Islet of Langerhans (tissue), 1 donor: ENCODE data around the gene ZKSCAN3.
"Not testable (repeated sequence)": the region's sequence is repeated elsewhere in the genome, so short reads cannot be mapped to it uniquely, and the experiment has no call there.

ENCODE experiments used
- FAIRE-seq: peaks from one replicate; lab custom pipeline; 2011; peaks lifted over from hg19 to GRCh38; lab: Jason Lieb, UNC

Gene ZKSCAN3

DNA sequence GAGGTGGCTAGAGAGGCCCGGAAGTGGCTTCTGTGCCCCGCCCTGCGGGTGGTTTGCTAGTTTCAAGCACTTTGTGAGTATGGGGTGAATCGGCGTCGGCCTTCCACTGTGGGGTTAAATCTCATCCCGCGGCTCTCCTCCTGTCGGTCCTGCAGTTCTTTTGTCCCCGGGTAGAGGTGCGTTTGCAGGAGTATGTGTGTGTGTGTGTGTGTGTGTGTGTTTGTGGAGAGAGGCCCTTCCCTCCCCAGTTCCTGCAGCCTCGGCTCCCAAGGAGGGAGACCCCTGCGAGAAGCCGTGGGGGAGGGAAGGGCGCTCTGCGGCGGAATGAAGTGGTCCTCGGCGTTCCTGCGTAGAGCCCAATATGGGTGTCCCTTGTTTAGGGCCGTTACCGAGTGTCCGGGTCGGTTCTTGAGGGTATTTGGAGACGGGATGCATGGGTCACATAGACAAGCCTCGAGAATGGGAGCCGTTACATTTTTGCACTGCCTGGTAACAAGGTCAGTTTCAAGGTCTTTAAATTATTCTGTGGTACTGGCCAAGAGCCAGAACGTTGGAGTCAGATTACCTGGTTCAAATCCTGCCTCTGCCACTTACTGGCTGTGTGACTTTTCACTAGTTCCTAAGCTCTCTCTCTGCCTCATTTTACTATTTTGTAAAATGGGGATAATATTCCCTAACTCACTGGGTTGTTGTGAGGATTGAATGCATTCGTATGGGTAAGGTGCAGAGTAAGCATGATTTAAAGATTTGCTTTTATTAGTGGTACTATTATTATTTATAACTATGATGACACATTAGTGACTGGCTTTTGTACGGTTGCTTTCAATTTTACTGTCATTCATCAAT lies at the start of gene ZKSCAN3:
Gene ZKSCAN3, plus strand, starts transcription at position 56 of the 846 bp plus-strand sequence. CDS start 9,640 bp downstream, outside the sequence.
- no peak for FAIRE-seq

DNA sequence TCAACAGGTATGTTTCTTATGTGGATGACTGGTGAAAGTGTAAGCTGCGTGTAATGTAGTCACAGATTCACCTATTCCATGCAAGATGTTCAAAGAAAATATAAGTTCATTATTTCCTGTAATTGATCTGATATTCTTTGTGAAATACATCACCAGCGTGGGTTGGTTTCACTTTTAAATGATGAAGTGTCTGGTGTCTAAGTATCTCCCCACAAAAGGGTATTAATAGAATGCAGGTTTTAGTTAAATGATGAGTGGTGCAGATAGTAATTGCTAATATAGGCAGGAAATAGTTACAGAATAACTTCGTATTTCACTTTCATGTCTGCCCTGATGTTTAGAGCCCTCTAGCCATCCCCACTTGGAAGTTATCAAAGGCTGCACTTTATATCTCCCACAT lies 46.2 kb upstream of the ZKSCAN3 start:
- no peak for FAIRE-seq

DNA sequence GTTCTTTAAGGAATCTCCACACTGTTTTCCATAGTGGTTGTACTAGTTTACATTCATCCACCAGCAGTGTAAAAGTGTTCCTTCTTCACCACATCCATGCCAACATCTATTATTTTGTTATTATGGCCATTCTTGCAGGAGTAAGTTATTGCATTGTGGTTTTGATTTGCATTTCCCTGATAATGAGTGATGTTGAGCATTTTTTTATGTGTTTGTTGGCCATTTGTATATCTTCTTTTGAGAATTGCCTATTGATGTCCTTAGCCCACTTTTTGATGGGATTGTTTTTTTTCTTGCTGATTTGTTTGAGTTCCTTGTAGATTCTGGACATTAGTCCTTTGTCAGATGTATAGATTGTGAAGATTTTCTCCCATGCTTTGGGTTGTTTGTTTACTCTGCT lies 43.4 kb upstream of the ZKSCAN3 start:
- FAIRE-seq: not testable (repeated sequence)

DNA sequence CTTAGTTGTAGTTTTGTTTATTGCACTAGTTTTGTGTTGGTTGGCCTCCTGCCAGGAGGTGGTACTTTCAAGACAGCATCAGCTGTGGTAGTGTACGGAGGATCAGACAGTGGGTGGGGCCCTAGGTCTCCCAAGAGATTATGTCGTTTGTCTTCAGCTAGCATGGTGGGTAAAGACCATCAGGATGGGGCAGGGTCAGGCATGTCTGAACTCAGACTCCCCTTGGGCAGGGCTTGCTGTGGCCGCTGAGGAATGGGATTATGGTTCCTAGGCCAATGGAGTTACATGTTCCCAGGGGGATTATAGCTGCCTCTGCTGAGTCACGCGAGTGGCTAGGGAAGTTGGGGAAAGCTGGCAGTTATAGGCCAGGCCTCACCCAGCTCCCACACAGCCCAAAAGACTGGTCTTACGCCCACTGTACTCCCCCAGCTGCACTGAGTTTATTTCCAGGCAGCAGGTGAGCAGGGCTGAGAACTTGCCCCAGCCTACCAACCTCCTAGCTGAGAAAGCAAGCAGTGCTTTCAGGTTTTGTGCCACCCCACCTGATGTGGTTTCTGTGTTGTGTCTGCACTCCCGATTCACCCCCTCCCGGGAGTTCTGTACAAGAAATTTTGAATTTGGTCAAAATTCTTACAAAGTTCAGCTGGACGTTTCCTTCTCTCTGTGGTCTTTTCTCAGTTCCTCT lies 38.5 kb upstream of the ZKSCAN3 start:
- no peak for FAIRE-seq

DNA sequence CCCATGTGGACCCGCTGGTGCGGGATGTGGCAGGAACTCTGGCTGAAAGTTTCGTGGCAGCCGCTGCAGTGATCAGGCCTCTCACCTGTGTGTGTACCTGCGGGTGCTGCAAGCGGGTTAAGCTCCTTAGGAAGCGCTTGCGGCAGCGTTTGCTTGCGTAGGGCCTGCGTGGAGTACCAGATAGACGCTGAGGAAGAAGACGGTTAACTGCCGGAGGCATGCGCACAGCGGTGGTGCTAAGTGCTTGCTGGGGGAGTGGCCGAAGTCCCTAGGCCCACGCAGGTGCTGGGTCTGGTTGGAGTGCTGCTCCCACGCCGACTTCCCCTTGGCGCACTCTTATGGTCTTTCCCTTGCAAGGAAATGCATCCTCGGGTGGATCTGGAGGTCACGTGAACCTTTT lies 36.8 kb upstream of the ZKSCAN3 start:
- no peak for FAIRE-seq

DNA sequence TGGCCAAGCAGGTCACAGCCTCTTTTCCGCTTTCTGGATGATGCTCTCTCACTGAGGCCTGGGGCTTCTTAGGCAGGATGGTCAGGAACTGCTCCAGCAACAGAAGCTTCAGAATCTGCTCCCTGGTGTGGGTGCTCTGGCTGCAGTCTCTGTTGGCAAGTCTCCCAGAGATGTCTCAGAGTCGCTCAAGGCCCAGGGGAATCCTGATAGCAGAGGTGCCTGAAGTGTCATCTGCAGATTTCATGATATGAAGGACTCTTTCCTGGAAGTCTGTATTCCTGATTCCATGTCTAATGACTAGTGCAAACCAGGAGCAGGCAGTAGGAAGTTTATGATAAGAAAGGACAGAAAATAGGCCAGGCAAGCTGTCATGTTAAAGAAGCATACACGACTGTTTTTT lies 34.1 kb upstream of the ZKSCAN3 start:
- no peak for FAIRE-seq

DNA sequence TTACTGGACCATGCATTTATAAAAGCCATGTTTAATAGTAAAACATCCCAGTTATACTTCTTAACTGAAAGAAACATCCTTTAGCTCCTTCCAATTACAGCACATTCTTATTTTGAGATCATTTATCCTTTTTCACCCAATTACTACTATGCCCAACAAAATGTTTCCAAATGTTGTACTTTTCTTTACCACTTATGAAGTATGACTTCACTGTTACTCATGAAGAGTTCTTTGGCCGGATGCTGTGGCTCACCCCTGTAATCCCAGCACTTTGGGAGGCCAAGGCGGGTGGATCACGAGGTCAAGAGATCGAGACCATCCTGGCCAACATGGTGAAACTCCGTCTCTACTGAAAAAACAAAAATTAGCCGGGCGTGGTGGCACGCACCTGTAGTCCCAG lies 31.9 kb upstream of the ZKSCAN3 start:
- FAIRE-seq: not testable (repeated sequence)

DNA sequence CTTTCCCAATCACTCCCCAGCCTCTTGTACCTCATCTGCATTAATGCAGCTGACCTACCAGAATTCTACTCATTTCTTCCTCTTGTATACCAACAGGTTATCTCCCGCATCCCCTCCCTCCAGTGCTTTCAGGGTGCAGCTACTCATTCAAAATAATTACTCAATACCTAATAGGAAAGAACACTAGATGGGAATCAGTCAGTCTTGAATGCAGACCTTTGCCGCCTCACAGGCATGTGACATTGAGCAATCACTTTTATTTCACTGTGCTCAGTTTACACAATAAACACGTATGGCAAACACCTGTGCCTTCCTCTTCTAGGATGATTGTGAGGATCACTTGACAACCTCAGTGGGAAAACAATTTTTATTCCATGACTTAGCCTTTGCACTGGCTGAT lies 27.1 kb upstream of the ZKSCAN3 start:
- FAIRE-seq: no peak

DNA sequence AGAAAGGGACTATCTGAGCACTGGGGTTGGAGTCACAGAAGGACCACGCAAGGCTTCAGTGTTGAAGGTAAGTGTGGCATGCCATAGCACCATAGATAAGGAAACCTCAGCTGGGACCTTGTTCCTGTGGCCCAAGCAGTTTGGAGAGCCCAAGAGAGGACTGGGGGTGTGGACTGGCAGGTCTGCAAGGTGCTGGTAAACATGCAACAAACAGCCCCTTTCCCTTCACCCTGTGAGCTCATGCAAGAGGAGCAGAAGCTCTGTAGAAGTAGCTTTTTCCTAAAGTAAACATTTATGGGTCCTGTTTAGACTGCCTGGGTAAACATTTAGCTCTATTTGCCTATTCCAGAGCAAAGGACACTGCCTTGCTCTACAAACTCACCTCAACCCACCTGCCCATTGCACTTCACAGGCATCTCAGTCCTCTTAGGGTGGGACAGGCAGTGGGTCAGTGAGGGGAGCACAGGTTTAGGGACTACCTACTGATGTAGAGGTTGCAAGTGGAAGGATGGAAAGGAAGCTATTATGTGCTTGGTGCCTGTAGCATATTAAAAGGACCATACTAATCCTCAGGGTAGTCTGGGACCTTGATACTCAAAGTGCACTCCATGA lies 25.8 kb upstream of the ZKSCAN3 start:
- no peak for FAIRE-seq

DNA sequence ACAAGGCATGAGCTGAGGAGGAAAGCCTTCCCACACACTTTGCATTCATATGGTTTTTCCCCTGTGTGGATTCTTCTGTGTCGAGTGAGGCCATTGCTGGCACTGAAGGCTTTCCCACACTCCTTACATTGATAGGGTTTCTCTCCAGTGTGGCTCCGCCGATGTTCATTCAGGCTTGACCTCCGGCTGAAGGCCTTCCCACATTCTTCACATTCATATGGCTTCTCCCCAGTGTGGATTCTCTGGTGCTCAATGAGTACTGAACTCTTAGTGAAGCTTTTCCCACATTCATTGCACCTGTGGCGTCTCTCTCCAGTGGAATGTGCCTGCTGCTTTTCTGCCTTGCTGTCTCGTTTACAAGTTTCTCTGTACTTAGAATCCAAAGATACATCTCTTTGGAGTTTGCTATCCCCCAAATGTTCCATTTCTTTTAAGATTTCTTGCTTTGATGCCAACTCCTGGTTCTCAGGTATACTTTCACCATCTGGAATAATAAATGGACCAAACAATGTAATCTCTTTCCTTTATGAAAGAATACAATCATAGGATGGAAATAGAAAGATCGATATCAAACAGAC lies 23.3 kb upstream of the ZKSCAN3 start:
- no peak for FAIRE-seq

DNA sequence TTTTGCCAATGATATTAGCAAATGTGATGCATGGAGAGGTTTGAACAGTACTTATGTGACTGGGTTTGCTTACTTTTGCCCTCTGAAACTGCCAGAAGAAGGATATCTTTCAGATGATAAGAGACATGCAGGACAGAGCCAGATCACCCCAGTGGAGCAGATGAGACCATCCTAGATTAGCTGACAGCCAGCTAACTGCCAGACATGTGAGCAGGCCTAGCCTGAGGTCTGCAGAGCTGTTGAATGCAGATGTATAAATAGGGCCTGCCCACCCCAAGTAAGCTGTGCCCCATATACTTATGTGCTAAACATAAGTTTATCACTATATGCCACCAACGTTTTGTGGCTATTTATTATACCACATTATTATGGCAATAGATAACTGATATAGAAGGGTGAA lies 19.7 kb upstream of the ZKSCAN3 start:
- FAIRE-seq: no peak

DNA sequence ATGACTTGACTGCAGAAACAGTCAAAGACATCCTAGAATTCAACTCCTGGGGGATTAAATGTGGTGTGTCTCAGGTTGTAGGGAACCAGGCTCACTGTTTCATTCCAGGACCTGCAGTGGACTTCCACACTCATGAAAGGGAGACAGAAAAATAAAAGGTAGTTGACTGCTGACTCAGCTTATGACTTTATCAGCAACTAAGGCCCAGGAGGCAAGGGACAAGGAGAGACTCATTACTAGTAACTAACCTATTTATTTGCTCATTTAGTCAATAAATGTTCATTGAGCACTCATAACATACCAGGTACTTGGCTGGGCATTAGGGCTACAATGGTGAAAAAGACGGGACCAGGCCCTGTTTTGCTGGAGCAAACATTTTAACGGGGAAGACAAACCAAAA lies 16.7 kb upstream of the ZKSCAN3 start:
- no peak for FAIRE-seq

DNA sequence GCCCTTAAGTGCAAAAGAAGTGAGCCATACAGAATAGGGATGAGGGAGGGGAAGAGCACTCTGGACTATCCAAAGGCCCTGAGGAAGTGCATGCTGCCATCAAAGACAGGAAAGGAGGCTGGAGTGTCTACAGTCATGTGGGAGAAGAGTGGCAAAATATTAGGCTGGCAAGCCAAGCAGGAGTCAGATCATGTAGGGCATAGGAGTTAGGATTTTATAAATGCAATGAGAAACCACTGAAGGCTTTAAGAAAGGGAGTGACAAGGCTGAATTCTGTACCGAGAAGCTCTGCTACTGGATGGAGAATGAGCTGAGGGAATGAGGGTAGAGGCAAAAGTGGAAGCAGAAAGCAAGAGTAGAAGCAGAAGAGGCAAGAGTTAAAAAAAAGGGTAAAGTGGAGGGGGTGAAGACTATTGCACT lies 16.1 kb upstream of the ZKSCAN3 start:
- FAIRE-seq: no peak

DNA sequence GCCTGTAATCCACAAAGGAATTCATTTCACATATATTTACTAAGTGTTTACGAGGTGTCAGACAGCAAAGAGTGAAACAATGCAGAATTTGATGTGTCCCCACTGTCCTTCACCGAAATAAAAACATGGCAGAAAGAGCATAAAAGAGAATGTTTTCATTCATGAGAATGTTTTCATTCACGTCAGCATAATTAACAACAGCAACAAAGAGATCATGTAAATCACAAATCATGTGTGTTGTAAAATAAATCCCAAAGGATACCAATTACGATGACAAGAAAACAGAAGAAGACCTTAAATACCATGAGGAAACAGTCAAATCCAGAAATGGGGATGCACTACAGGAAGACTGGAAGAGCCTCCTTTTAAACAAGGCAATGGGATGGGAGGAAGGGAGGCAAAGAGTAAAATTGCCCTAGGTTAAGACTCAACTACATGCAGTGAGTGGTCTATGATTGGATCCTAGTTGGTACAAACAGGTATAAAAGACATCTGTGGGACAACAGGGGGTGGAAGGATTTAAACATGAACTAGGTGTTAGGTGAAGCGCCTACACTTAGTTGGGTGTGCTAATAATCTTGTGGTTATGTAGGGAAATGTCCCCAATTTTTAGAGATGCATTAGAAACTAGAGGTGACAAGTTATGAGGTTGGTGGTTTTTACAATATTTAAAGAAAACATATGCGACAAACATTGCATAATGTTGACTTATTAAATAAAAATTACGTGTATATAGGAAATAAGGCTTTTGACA lies 15.3 kb upstream of the ZKSCAN3 start:
- no peak for FAIRE-seq

DNA sequence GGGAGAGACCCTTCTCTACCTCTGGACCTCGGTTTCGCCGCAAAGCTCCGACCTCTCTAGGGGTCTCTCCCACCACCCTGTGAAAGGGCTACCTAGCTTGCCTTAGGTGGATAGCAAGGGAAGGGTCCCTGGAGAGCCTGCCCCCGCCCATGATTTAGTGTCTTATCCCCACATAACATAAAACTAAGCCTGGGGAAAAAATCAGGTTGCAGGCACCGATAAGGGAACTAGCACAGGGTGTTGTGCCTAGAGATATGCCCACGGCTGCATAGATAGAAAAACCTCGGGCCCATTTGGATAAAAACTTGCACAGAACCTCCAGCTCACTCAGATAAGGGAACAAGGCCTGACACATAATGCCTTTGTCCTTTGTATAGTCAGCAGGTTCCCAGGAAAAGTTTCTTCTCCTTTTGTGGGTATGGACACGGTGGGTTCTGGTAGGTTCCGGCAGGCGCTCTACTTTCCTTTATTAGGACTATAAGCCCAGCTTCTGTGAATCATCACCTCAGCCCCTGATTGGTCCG lies 14.6 kb upstream of the ZKSCAN3 start:
- FAIRE-seq: no peak

DNA sequence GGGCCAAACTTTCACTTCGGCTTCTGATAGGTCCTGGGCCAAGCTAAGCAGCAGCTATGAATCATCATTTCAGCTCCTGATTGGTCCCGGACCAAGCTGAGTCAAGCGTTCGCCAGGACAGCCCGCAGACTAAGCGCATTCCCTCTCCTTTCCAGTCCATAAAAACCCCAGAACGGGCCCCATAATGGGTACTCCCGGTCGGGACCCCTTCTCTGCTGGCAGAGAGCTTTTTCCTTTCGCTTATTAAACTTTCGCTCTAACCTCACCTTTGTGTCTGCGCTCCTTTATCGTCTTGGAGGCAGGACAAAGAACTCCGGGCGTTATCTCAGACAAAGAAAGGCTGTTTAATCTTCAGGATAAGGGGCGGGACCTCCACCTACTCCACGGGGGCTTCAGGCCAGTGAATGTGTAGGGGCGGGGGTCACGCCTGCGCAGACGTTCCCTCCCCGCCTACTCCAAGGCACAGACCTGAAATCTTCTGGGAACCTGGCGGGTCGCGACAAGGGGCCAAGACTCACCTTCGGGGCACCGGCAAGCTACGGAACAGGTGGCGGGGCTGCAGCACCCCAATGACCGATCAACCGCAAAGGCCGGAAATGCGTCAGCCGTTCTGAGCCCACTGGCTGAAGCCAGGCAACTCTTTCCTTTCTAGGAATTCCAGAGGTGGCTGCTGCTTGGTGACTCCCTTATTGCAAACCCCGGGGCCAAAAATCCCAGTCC lies 14.0 kb upstream of the ZKSCAN3 start, which contains the start of gene ZSCAN31:
Gene ZSCAN31, minus strand, starts transcription at position 585 of the 720 bp plus-strand sequence. CDS start 6,465 bp downstream, outside the sequence.
- peak; percentile 96 for FAIRE-seq

DNA sequence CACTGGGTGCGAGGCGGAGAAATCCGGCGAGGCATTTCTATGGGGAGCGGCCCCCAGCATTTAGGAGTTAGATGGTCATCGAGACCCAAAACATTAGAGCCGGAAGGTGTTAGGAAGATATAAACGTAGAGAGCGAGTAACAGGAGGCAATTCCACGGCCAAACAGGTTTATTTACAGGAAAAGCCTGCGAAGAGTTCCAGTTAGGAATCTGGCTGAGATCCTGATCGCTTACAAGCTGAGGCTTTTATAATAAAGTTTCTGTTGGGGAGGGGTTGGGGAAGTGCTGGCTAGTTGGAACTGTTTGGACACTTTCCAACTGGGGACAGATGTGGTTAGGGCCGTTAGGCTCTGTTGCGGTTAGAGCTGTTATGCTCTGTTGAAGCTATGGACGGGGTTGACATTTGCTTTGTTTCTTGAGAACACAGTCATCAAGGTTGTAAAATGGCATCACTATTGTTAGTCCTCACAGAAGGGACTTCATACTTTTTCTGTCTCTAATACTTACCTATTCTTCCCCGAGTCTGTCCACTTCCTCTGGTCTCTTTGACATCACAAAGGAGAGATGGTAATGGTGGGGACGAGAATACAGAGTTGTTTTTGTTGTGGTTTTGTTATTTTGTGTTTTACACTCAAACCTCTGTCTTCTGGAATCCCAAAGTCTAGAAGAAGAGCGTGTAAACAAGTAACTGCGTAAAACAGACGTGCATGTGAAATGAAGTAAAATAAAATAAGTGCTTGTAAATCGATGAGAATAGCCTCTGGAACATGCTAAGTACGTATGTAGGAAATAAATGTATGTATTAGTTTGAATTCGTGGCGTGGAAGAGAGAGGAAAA lies 13.2 kb upstream of the ZKSCAN3 start:
- no peak for FAIRE-seq

DNA sequence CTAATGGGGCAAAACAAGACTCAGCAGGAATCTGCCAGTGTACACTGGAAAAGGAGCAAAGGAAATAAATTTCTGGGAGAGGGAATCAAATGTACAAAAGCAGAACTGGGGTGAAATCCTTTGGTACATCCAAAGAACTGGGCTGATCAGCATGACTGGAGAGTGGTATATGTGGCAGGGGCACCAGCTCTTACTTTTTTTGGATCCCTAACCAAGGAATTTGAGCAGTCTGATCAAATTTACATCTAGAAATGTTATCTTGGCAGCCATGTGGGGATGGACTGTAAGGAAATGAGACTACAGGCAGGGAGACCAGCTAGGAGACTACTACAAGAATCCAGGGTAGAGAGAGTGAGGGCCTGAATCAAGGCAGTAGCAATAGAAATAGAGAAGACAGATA lies 12.6 kb upstream of the ZKSCAN3 start:
- no peak for FAIRE-seq

DNA sequence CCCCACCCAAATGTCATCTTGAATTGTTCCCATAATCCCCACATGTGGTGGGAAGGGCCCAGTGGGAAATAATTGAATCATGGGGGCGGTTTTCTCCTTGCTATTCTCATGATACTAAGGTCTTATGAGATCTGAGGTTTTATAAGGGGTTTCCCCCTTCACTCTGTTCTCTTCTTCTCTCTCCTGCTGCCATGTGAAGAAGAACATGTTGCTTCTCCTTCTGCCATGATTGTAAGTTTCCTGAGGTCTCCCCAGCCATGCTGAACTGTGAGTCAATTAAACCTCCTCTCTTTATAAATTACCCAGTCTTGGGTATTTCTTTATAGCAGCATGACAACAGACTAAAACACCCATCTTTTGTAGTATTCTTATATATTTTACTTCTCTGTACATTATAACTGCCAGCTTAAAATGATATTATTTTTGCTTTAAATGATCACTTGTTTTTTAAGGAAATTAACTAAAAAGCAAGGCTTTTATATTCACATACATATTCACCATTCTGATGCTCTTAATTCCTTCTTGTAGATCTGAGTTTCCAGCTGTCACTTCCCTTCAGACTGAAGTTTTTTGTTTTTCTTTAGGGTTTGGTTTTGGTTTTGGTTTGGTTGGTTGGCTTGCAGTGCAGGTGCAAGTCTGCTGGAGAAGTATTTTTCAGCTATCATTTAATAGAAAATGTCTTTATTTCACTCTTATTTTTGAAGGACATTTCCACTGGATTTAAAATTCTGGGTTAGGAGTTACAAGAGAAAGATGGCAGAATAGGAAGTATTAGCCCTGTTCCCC lies 9.2 kb upstream of the ZKSCAN3 start:
- no peak for FAIRE-seq
